ENCODE data around the gene CXCL1. TPM values are rescaled to one million over a fixed set of nuclear protein-coding genes. Genes with fewer than 3 reads are reported as not detected.

CXCL1 gene
- total RNA-seq, 1 experiment from 2014 or later, result not detected

- no peaks in the 10 kb centered on the region for H3K36me3 ChIP-seq (ENCODE audit: control insufficient read depth, insufficient read depth, low read length)
- H3K4me3 Mint-ChIP-seq (ENCODE audit: unreplicated experiment), result no peak overlapping the region
- H3K27me3 Mint-ChIP-seq (ENCODE audit: insufficient read depth, unreplicated experiment), result peaks cover 11% of the 10 kb centered on the region
- no peaks in the 10 kb centered on the region for H3K27me3 ChIP-seq (replicated peaks; ENCODE audit: control insufficient read depth, insufficient read depth, low read length)
- ChIA-PET POLR2A (no interaction called here), CTCF (no interaction called here)
- BruUV-seq (replicated peaks), result no TSS peak
- DNase-seq, result no peak
- no peak overlapping the region for H3K27ac Mint-ChIP-seq (ENCODE audit: unreplicated experiment)
- intact Hi-C loops (cut with micrococcal nuclease; ENCODE audit: unreplicated experiment), result no loop called here
- H3K9me3 ChIP-seq, result no peaks in the 10 kb centered on the region
- H3K36me3 Mint-ChIP-seq (ENCODE audit: insufficient read depth, unreplicated experiment), result no peaks in the 10 kb centered on the region
- no peak for TF ChIP-seq CTCF (IDR thresholded peaks at IDR 0.05; ENCODE audit: insufficient read depth in 1 of 2, low read depth in 1 of 2, low read length in 1 of 2, severe bottlenecking in 1 of 2, unreplicated experiment in 1 of 2)
- no peaks in the 10 kb centered on the region for H3K4me1 ChIP-seq
- H3K4me3 ChIP-seq (ENCODE audit: low read depth, low read length), result no peak overlapping the region
- H3K4me1 Mint-ChIP-seq (ENCODE audit: low read depth, unreplicated experiment), result no peaks in the 10 kb centered on the region
- H3K9me3 Mint-ChIP-seq (ENCODE audit: unreplicated experiment), result no peaks in the 10 kb centered on the region
Observed at GRCh38 chr4:73839071-73839470, 30.1 kb upstream of the CXCL1 start.

- H3K9me3 Mint-ChIP-seq (ENCODE audit: unreplicated experiment), result no peaks in the 10 kb centered on the region
Observed at GRCh38 chr4:73839715-73840114, 29.5 kb upstream of the CXCL1 start.

GRCh38 chr4:73841243-73841925, 27.8 kb upstream of the CXCL1 start:
- Histone ChIP-seq H3K4me1 (no peaks in the 10 kb centered on the region), H3K36me3 (ENCODE audit: control insufficient read depth, insufficient read depth, low read length) (no peaks in the 10 kb centered on the region), H3K27me3 (replicated peaks; ENCODE audit: control insufficient read depth, insufficient read depth, low read length) (no peaks in the 10 kb centered on the region), H3K9me3 (no peaks in the 10 kb centered on the region), H3K4me3 (ENCODE audit: low read depth, low read length) (no peak overlapping the region)
- no peaks in the 10 kb centered on the region for H3K4me1 Mint-ChIP-seq (ENCODE audit: low read depth, unreplicated experiment)
- no peak overlapping the region for H3K4me3 Mint-ChIP-seq (ENCODE audit: unreplicated experiment)
- no peak for TF ChIP-seq CTCF (IDR thresholded peaks at IDR 0.05; ENCODE audit: insufficient read depth in 1 of 2, low read depth in 1 of 2, low read length in 1 of 2, severe bottlenecking in 1 of 2, unreplicated experiment in 1 of 2)
- ChIA-PET POLR2A (no interaction called here), CTCF (no interaction called here)
- intact Hi-C loops (cut with micrococcal nuclease; ENCODE audit: unreplicated experiment), result no loop called here
- H3K36me3 Mint-ChIP-seq (ENCODE audit: insufficient read depth, unreplicated experiment), result no peaks in the 10 kb centered on the region
- no peak for DNase-seq
- H3K9me3 Mint-ChIP-seq (ENCODE audit: unreplicated experiment), result no peaks in the 10 kb centered on the region
- H3K27ac Mint-ChIP-seq (ENCODE audit: unreplicated experiment), result no peak overlapping the region
- H3K27me3 Mint-ChIP-seq (ENCODE audit: insufficient read depth, unreplicated experiment), result peaks cover 11% of the 10 kb centered on the region
- no TSS peak for BruUV-seq (replicated peaks)

More at GRCh38 chr4:73839715-73840114, 29.5 kb upstream of the CXCL1 start:
- TF ChIP-seq CTCF (IDR thresholded peaks at IDR 0.05; ENCODE audit: insufficient read depth in 1 of 2, low read depth in 1 of 2, low read length in 1 of 2, severe bottlenecking in 1 of 2, unreplicated experiment in 1 of 2), result no peak
- no peaks in the 10 kb centered on the region for H3K4me1 ChIP-seq
- peaks cover 11% of the 10 kb centered on the region for H3K27me3 Mint-ChIP-seq (ENCODE audit: insufficient read depth, unreplicated experiment)
- H3K27me3 ChIP-seq (replicated peaks; ENCODE audit: control insufficient read depth, insufficient read depth, low read length), result no peaks in the 10 kb centered on the region
- intact Hi-C loops (cut with micrococcal nuclease; ENCODE audit: unreplicated experiment), result no loop called here
- H3K36me3 ChIP-seq (ENCODE audit: control insufficient read depth, insufficient read depth, low read length), result no peaks in the 10 kb centered on the region
- H3K4me3 Mint-ChIP-seq (ENCODE audit: unreplicated experiment), result no peak overlapping the region
- DNase-seq, result no peak
- no peak overlapping the region for H3K4me3 ChIP-seq (ENCODE audit: low read depth, low read length)
- H3K9me3 ChIP-seq, result no peaks in the 10 kb centered on the region
- BruUV-seq (replicated peaks), result no TSS peak
- ChIA-PET POLR2A (no interaction called here), CTCF (no interaction called here)
- no peaks in the 10 kb centered on the region for H3K4me1 Mint-ChIP-seq (ENCODE audit: low read depth, unreplicated experiment)
- H3K27ac Mint-ChIP-seq (ENCODE audit: unreplicated experiment), result no peak overlapping the region
- H3K36me3 Mint-ChIP-seq (ENCODE audit: insufficient read depth, unreplicated experiment), result no peaks in the 10 kb centered on the region

Measured in Caco-2 (cell line).